ENCODE data around the gene S100A16.

S100A16 gene

DNA sequence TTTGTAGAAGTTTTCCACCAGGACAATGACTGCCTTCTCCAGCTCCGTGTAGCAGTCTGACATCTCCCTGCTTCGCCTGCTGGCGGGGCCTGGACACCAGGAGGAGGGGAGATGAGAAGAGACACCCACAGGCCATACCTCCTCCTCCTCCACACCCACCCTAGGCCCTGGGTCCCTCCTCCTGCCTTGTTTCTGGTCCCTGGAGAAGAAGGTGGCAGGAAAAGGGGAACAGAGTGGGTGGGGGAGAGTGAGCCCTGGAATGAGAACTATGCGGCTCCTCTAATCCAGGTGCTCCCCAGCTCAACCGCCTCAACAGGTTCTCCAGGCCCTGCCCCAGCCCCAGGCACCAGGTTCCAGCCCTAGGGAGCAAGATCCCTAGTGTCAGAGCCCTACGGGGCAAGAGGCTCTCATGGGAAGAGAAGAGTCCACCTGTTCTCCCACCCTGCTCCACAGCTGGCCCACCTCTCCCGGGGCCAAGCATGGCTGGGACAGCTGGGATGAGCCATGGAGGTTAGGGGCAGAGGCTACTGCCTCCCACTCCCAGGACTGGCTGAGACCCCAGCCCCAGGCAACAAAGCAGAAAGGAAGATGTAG is 4.8 kb downstream of the S100A16 start:
- TF ChIP-seq, protein P1, sequence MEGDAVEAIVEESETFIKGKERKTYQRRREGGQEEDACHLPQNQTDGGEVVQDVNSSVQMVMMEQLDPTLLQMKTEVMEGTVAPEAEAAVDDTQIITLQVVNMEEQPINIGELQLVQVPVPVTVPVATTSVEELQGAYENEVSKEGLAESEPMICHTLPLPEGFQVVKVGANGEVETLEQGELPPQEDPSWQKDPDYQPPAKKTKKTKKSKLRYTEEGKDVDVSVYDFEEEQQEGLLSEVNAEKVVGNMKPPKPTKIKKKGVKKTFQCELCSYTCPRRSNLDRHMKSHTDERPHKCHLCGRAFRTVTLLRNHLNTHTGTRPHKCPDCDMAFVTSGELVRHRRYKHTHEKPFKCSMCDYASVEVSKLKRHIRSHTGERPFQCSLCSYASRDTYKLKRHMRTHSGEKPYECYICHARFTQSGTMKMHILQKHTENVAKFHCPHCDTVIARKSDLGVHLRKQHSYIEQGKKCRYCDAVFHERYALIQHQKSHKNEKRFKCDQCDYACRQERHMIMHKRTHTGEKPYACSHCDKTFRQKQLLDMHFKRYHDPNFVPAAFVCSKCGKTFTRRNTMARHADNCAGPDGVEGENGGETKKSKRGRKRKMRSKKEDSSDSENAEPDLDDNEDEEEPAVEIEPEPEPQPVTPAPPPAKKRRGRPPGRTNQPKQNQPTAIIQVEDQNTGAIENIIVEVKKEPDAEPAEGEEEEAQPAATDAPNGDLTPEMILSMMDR (IDR thresholded peaks at IDR 0.05; ENCODE audit: borderline replicate concordance, insufficient read depth, low read depth, low read length): no peak
- H3K4me3 ChIP-seq (ENCODE audit: low read depth, low read length): no peak overlapping the region

DNA sequence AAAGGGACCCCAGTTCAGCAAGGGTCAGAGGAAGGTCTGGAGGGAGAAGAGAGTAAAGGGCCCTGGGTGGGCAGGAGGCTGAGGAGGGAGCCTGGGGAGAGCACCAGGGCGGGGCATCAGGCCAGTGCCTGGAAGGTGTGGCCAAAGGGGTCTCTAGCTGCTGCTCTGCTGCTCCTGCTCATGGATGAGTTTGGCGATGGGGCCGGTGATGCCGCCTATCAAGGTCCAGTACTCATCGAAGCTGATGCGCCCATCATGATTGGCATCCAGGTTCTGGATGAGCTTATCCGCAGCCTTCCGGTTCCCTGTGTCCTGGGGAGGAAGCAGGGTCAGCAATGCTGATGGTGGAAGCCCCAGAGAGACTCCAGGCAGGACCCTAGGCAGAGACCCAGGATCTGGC is 5.6 kb downstream of the S100A16 start:
- TF ChIP-seq, protein P1 (IDR thresholded peaks at IDR 0.05; ENCODE audit: borderline replicate concordance, insufficient read depth, low read depth, low read length): no peak
- no peak overlapping the region for H3K4me3 ChIP-seq (ENCODE audit: low read depth, low read length)

DNA sequence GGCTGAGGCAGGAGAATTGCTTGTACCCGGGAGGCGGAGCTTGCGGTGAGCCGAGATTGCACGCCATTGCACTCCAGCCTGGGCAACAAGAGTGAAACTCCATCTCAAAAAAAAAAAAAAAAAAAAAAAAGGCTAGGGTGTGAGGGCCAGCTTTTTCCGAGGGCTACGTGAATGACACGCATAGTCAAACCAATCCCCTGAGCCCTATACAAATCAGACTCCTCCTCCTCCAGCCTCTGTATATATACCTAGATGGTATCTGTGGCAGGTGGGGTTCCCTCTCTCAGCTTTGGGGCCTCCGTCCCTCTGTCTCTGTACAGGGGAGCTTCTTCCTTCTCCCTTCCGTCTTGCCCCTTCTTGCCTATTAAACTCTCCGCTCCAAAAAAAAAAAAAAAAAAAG is 6.7 kb downstream of the S100A16 start:
- TF ChIP-seq, protein P1 (IDR thresholded peaks at IDR 0.05; ENCODE audit: borderline replicate concordance, insufficient read depth, low read depth, low read length): no peak
- no peak overlapping the region for H3K4me3 ChIP-seq (ENCODE audit: low read depth, low read length)

DNA sequence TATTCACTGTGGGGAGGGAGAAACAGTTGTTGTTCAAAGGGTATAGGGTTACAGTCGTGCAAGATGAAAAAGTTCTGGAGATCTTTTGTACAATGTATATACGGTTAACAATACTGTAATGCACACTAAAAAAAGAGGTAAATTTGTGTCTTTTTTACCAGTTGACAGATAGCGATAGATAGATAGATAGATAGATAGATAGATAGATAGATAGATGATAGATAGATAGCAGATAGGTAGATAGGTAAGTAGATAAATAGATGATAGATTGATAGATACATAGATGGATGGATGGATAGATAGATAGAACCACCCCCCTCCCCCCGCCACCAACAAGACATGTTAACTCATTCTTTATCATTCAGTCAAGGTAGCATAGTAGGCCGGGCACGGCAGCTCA is 10.2 kb downstream of the S100A16 start:
- TF ChIP-seq, protein P1 (IDR thresholded peaks at IDR 0.05; ENCODE audit: borderline replicate concordance, insufficient read depth, low read depth, low read length): no peak

DNA sequence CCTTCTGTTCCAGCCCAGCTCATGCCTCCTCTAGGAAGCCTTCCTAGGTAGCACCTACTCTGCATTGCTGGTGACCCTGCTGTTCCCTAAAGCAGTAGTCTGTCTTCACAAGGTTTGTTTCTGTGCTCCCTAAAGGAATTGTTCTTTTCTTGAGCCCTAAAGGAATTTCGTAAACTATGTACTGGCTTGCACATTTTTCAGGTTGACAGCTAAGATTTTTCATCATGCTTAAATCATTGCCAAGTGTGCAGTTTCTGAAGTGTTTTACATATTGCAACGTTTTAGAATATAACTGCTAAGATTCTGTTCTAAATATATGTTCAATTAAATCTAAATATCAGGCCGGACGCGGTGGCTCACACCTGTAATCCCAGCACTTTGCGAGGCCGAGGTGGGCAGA is 13.1 kb downstream of the S100A16 start:
- no peak overlapping the region for H3K4me3 ChIP-seq (ENCODE audit: low read depth, low read length)
- TF ChIP-seq, protein P1 (IDR thresholded peaks at IDR 0.05; ENCODE audit: borderline replicate concordance, insufficient read depth, low read depth, low read length): no peak

More for the DNA sequence above, 10.2 kb downstream of the S100A16 start:
- H3K4me3 ChIP-seq (ENCODE audit: low read depth, low read length): no peak overlapping the region

DNA sequence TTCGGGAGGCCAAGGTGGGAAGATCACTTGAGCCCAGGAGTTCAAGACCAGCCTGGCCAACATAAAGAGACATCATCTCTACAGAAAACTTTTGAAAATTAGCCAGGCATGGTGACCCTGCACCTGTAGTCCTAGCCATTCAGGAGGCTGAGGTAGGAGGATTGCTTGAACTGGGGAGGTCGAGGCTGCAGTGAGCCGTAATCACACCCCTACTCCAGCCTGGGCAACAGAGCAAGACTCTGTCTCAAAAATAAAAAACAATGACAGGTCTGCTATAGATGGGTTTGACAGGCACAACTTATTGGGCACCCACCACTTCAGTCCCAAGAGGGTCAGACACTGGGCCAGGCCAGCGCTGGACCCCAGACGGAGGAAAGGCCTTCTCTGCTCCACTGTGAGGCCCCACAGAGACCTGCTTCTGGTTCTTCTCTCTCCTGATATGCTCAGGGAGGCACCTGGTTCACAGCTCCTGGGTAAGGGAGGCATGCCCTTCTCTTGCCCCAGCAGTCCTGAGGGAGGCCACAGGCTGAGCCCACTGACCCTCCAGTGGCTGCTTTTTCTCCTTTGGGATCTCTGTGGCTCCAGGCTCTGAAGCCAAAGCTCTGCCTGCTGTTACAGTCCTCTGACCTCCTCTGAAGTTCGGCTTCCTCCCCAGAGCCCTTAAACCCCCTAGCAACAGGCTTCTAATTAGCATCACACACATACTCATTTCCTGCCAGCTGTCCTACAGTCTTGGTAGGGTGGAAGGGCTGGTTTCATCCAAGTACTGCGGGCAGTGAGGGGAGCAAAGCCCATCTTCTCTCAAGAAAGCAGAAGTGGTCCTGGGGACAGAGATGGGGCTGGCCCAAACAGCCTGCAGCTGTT is 14.4 kb downstream of the S100A16 start:
- TF ChIP-seq, protein P1 (IDR thresholded peaks at IDR 0.05; ENCODE audit: borderline replicate concordance, insufficient read depth, low read depth, low read length): no peak
- no peak overlapping the region for H3K4me3 ChIP-seq (ENCODE audit: low read depth, low read length)

DNA sequence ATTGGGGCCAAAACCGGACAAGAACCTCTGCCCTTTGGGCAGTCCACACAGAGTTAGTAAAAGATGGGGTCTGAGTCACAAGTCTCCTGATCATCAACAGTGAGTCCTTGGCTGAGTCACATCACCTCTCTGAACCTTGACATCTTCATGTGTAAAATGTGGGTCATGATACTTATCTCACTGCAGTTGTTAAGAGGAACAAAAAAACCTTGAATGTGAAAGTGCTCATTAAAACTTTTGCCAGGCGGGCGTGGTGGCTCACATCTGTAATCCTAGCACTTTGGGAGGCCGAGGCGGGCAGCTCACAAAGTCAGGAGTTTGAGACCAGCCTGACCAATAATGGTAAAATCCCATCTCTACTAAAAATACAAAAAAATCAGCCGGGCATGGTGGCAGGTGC is 15.7 kb downstream of the S100A16 start:
- TF ChIP-seq, protein P1 (IDR thresholded peaks at IDR 0.05; ENCODE audit: borderline replicate concordance, insufficient read depth, low read depth, low read length): no peak
- H3K4me3 ChIP-seq (ENCODE audit: low read depth, low read length): no peak overlapping the region
